Naive thymus-derived CD8-positive, alpha-beta T cell (primary cell): ENCODE measurements around the gene PPP1R37. TPM values are rescaled to one million over a fixed set of nuclear protein-coding genes. Genes with fewer than 3 reads are reported as not detected.

Source experiments
- ATAC-seq, 2 donors: fragments of 150-1000 bp; cut with Tn5 transposase in 1 of 2; sonication (Bioruptor Pico), chemical (Tn5 transposase) in 1 of 2; 1 replicate in 1 of 2; 2 replicates in 1 of 2; pipeline ENCODE4 v1.10.0; 2021; ENCODE audit warnings: mild to moderate bottlenecking in 2 of 2, moderate library complexity in 2 of 2
- POLR2A ChIA-PET: fragments of 350-600 bp; sonication (Branson Sonifier 250); formaldehyde crosslinking; loops from one replicate; lab custom pipeline; 2021; ENCODE audit warnings: antibody characterized with exemption; lab: Charles Lee
- DNase-seq, 10 donors: peaks; one replicate each; pipeline versions ENCODE4 v3.0.0 to v3.0.0-alpha.2; 2020 to 2022
- H3K27ac Mint-ChIP-seq, 10 donors: one replicate each; pipeline ENCODE4 v1.8.0; 2020 to 2022; ENCODE audit warnings: mild to moderate bottlenecking in 10 of 10, mixed read lengths in 10 of 10, moderate library complexity in 4 of 10, inconsistent platforms in 1 of 10
- H3K27me3 Mint-ChIP-seq, 5 donors: one replicate each; pipeline ENCODE4 v1.8.0; 2021 to 2022; ENCODE audit warnings: mixed read lengths in 5 of 5
- H3K36me3 Mint-ChIP-seq, 3 donors: one replicate each; pipeline ENCODE4 v1.8.0; 2020 to 2022; ENCODE audit warnings: mixed read lengths in 3 of 3, mild to moderate bottlenecking in 2 of 3, inconsistent platforms in 1 of 3
- H3K4me1 Mint-ChIP-seq, 4 donors: one replicate each; pipeline ENCODE4 v1.8.0; 2021 to 2022; ENCODE audit warnings: mixed read lengths in 4 of 4
- H3K4me3 Mint-ChIP-seq, 10 donors: one replicate each; pipeline ENCODE4 v1.8.0; 2020 to 2022; ENCODE audit warnings: mild to moderate bottlenecking in 10 of 10, mixed read lengths in 10 of 10, moderate library complexity in 6 of 10, inconsistent platforms in 1 of 10
- H3K9me3 Mint-ChIP-seq, 9 donors: one replicate each; pipeline ENCODE4 v1.8.0; 2020 to 2022; ENCODE audit warnings: mixed read lengths in 9 of 9, mild to moderate bottlenecking in 3 of 9, inconsistent platforms in 1 of 9, moderate library complexity in 1 of 9
- polyA plus RNA-seq, 3 donors: library from polyadenylated mRNA; unstranded; fragments of 300-500 nt; fragmentation: Illumina TruSeq; gene quantifications; one replicate each; pipeline ENCODE4 v1.2.3, GENCODE V29; 2021
- total RNA-seq, 8 experiments: library from RNA in 2 of 8; stranded (reverse) in 2 of 8; gene quantifications; one replicate each; pipeline ENCODE4 v1.2.3 and lab custom pipeline; 2021 to 2026

The PPP1R37 gene
- total and polyA plus RNA-seq, 5 experiments from 2014 or later: 0.40 to 33.3 (median 2.0) TPM

GRCh38 chr19:45058622-45059159 lies 34.3 kb upstream of the PPP1R37 start:
- no peak overlapping the region for H3K4me3 Mint-ChIP-seq
- no peak for ATAC-seq
- H3K4me1 Mint-ChIP-seq: peaks cover 7 to 16% (median 9%) of the 10 kb centered on the region in 4 donors
- H3K27me3 Mint-ChIP-seq: no peaks in the 10 kb centered on the region
- DNase-seq: no peak
- H3K27ac Mint-ChIP-seq: peak overlapping the region in 3 of 10 donors; percentile 12 to 94 (median 88)
- peaks cover 0 to 1% (median 0%) of the 10 kb centered on the region in 9 donors for H3K9me3 Mint-ChIP-seq
- POLR2A ChIA-PET: no interaction called here
- H3K36me3 Mint-ChIP-seq: peaks cover 0 to 94% (median 14%) of the 10 kb centered on the region in 3 donors

- no peak overlapping the region for H3K4me3 Mint-ChIP-seq
These were observed 33.6 kb upstream of the PPP1R37 start for GRCh38 chr19:45059258-45059965.

GRCh38 chr19:45061965-45062364 lies 31.0 kb upstream of the PPP1R37 start:
- Mint-ChIP-seq H3K4me3 (no peak overlapping the region), H3K9me3 (peaks cover 0 to 1% (median 0%) of the 10 kb centered on the region in 9 donors), H3K36me3 (peaks cover 0 to 82% (median 13%) of the 10 kb centered on the region in 3 donors), H3K4me1 (peaks cover 7 to 16% (median 9%) of the 10 kb centered on the region in 4 donors), H3K27ac (no peak overlapping the region), H3K27me3 (no peaks in the 10 kb centered on the region)
- no peak for DNase-seq
- POLR2A ChIA-PET: interaction anchor here (0.5 kb wide), 1 partner anchor 23 kb away, joined by 5 read pairs; no protein-coding TSS in a partner anchor
- no peak for ATAC-seq

More at GRCh38 chr19:45059258-45059965, 33.6 kb upstream of the PPP1R37 start:
- Mint-ChIP-seq H3K27me3 (no peaks in the 10 kb centered on the region), H3K27ac (peak overlapping the region in 7 of 10 donors; percentile 35 to 94 (median 80)), H3K4me1 (peaks cover 7 to 16% (median 9%) of the 10 kb centered on the region in 4 donors), H3K9me3 (peaks cover 0 to 1% (median 0%) of the 10 kb centered on the region in 9 donors), H3K36me3 (peaks cover 0 to 89% (median 13%) of the 10 kb centered on the region in 3 donors)
- ATAC-seq: peak; percentile 91 to 95
- DNase-seq: peak; percentile 67 to 88 (median 80)
- POLR2A ChIA-PET: interaction anchor here (0.5 to 1.2 kb wide), 3 partner anchors 9 to 21 kb away, joined by 3 to 5 read pairs (median 3); partner anchors contain the start of gene CLASRP

GRCh38 chr19:45063851-45064801 lies 28.9 kb upstream of the PPP1R37 start:
- H3K4me3 Mint-ChIP-seq: no peak overlapping the region
- DNase-seq (no peak), ATAC-seq (no peak)
- POLR2A ChIA-PET: interaction anchor here (1.1 to 1.4 kb wide), 3 partner anchors 10 to 26 kb away, joined by 3 to 4 read pairs (median 4); no protein-coding TSS in a partner anchor
- peaks cover 5 to 10% (median 5%) of the 10 kb centered on the region in 4 donors for H3K4me1 Mint-ChIP-seq
- peaks cover 0 to 75% (median 12%) of the 10 kb centered on the region in 3 donors for H3K36me3 Mint-ChIP-seq
- no peaks in the 10 kb centered on the region for H3K27me3 Mint-ChIP-seq
- H3K9me3 Mint-ChIP-seq: no peaks in the 10 kb centered on the region
- H3K27ac Mint-ChIP-seq: peak overlapping the region in 1 of 10 donors; percentile 3

GRCh38 chr19:45066921-45067661 lies 25.9 kb upstream of the PPP1R37 start:
- DNase-seq (no peak), ATAC-seq (no peak)
- H3K4me1 Mint-ChIP-seq: peaks cover 0 to 2% (median 0%) of the 10 kb centered on the region in 4 donors
- H3K9me3 Mint-ChIP-seq: no peaks in the 10 kb centered on the region
- H3K27me3 Mint-ChIP-seq: no peaks in the 10 kb centered on the region
- POLR2A ChIA-PET: interaction anchor here (1.0 to 1.3 kb wide), 3 partner anchors 7 to 25 kb away, joined by 3 read pairs; partner anchors contain the start of gene GEMIN7
- peak overlapping the region in 3 of 10 donors; percentile 33 to 69 (median 40) for H3K27ac Mint-ChIP-seq
- no peak overlapping the region for H3K4me3 Mint-ChIP-seq
- peaks cover 0 to 63% (median 7%) of the 10 kb centered on the region in 3 donors for H3K36me3 Mint-ChIP-seq

GRCh38 chr19:45068041-45068440 lies 24.9 kb upstream of the PPP1R37 start:
- ATAC-seq (no peak), DNase-seq (no peak)
- no peaks in the 10 kb centered on the region for H3K9me3 Mint-ChIP-seq
- H3K4me1 Mint-ChIP-seq: peaks cover 0 to 2% (median 0%) of the 10 kb centered on the region in 4 donors
- H3K27me3 Mint-ChIP-seq: no peaks in the 10 kb centered on the region
- H3K36me3 Mint-ChIP-seq: peaks cover 0 to 54% (median 4%) of the 10 kb centered on the region in 3 donors
- no peak overlapping the region for H3K4me3 Mint-ChIP-seq
- POLR2A ChIA-PET: interaction anchor here (1.0 to 1.3 kb wide), 3 partner anchors 8 to 24 kb away, joined by 3 read pairs; partner anchors contain the start of gene GEMIN7
- H3K27ac Mint-ChIP-seq: no peak overlapping the region

- no peak for DNase-seq
- Mint-ChIP-seq H3K4me1 (peaks cover 0 to 2% (median 0%) of the 10 kb centered on the region in 4 donors), H3K4me3 (no peak overlapping the region), H3K9me3 (no peaks in the 10 kb centered on the region), H3K36me3 (peaks cover 0 to 45% (median 4%) of the 10 kb centered on the region in 3 donors), H3K27ac (peak overlapping the region in 2 of 10 donors; percentile 6 to 64), H3K27me3 (no peaks in the 10 kb centered on the region)
- no peak for ATAC-seq
- POLR2A ChIA-PET: no interaction called here
These were observed 23.9 kb upstream of the PPP1R37 start for GRCh38 chr19:45069056-45069455.

- DNase-seq (no peak), ATAC-seq (no peak)
- H3K4me1 Mint-ChIP-seq: peaks cover 0 to 9% (median 3%) of the 10 kb centered on the region in 4 donors
- H3K4me3 Mint-ChIP-seq: no peak overlapping the region
- no peaks in the 10 kb centered on the region for H3K9me3 Mint-ChIP-seq
- POLR2A ChIA-PET: no interaction called here
- H3K36me3 Mint-ChIP-seq: peaks cover 0 to 40% (median 4%) of the 10 kb centered on the region in 3 donors
- H3K27ac Mint-ChIP-seq: peak overlapping the region in 1 of 10 donors; percentile 33
- no peaks in the 10 kb centered on the region for H3K27me3 Mint-ChIP-seq
These were observed 22.8 kb upstream of the PPP1R37 start for GRCh38 chr19:45070214-45070613.

- H3K27ac Mint-ChIP-seq: no peak overlapping the region
- DNase-seq (no peak), ATAC-seq (no peak)
- no peak overlapping the region for H3K4me3 Mint-ChIP-seq
- H3K36me3 Mint-ChIP-seq: peaks cover 0 to 35% (median 4%) of the 10 kb centered on the region in 3 donors
- peaks cover 2 to 13% (median 8%) of the 10 kb centered on the region in 4 donors for H3K4me1 Mint-ChIP-seq
- no peaks in the 10 kb centered on the region for H3K9me3 Mint-ChIP-seq
- H3K27me3 Mint-ChIP-seq: no peaks in the 10 kb centered on the region
- POLR2A ChIA-PET: no interaction called here
These were observed 22.0 kb upstream of the PPP1R37 start for GRCh38 chr19:45070861-45071544.

GRCh38 chr19:45071545-45071938 lies 21.4 kb upstream of the PPP1R37 start:
- peaks cover 2 to 15% (median 9%) of the 10 kb centered on the region in 4 donors for H3K4me1 Mint-ChIP-seq
- no peaks in the 10 kb centered on the region for H3K27me3 Mint-ChIP-seq
- peaks cover 0 to 33% (median 4%) of the 10 kb centered on the region in 3 donors for H3K36me3 Mint-ChIP-seq
- POLR2A ChIA-PET: interaction anchor here (1.6 kb wide), 1 partner anchor 32 kb away, joined by 3 read pairs; no protein-coding TSS in a partner anchor
- ATAC-seq: no peak
- no peak for DNase-seq
- H3K27ac Mint-ChIP-seq: no peak overlapping the region
- H3K9me3 Mint-ChIP-seq: no peaks in the 10 kb centered on the region
- no peak overlapping the region for H3K4me3 Mint-ChIP-seq
